Measurements from ENCODE around the gene FAM210B. TPM values are rescaled to one million over a fixed set of nuclear protein-coding genes. Genes with fewer than 3 reads are reported as not detected.
"Not testable (repeated sequence)": the region's sequence is repeated elsewhere in the genome, so short reads cannot be mapped to it uniquely, and the experiment has no call there.

The FAM210B gene
- total RNA-seq, 1 donor from 2014 or later, result 72.9 TPM

- DNase-seq (ENCODE audit: low spot score), result no peak
Observed at GRCh38 chr20:56392881-56393482, 34.2 kb downstream of the FAM210B start.

GRCh38 chr20:56393653-56394052 lies 34.9 kb downstream of the FAM210B start:
- no peak for DNase-seq (ENCODE audit: low spot score)

- DNase-seq (ENCODE audit: low spot score), result no peak
Observed at GRCh38 chr20:56395166-56395565, 36.4 kb downstream of the FAM210B start.

- DNase-seq (ENCODE audit: low spot score), result peak; percentile 63
Observed at GRCh38 chr20:56400001-56400640, 41.3 kb downstream of the FAM210B start.

- no peak for DNase-seq (ENCODE audit: low spot score)
Observed at GRCh38 chr20:56403465-56403864, 44.7 kb downstream of the FAM210B start.

- not testable (repeated sequence) for DNase-seq (ENCODE audit: low spot score)
Observed at GRCh38 chr20:56405356-56405755, 46.6 kb downstream of the FAM210B start.

GRCh38 chr20:56406910-56407309 lies 48.1 kb downstream of the FAM210B start:
- no peak for DNase-seq (ENCODE audit: low spot score)

- DNase-seq (ENCODE audit: low spot score), result no peak
Observed at GRCh38 chr20:56409521-56409920, 50.7 kb downstream of the FAM210B start.

- DNase-seq (ENCODE audit: low spot score), result no peak
Observed at GRCh38 chr20:56409956-56410355, 51.2 kb downstream of the FAM210B start.

- DNase-seq (ENCODE audit: low spot score), result not testable (repeated sequence)
Observed at GRCh38 chr20:56411287-56411686, 52.5 kb downstream of the FAM210B start.

GRCh38 chr20:56411759-56412472 lies 53.1 kb downstream of the FAM210B start, which contains the start of gene CASS4:
CASS4 (plus strand) TSS chr20:56412260; CDS start chr20:56412459, 199 bp downstream.
- DNase-seq (ENCODE audit: low spot score), result peak; percentile 28

- no peak for DNase-seq (ENCODE audit: low spot score)
Observed at GRCh38 chr20:56412473-56412790, 53.7 kb downstream of the FAM210B start.

- DNase-seq (ENCODE audit: low spot score), result no peak
Observed at GRCh38 chr20:56412949-56413348, 54.2 kb downstream of the FAM210B start.

GRCh38 chr20:56414842-56415765 lies 56.3 kb downstream of the FAM210B start:
- no peak for DNase-seq (ENCODE audit: low spot score)

GRCh38 chr20:56417402-56417801 lies 58.6 kb downstream of the FAM210B start:
- no peak for DNase-seq (ENCODE audit: low spot score)

GRCh38 chr20:56417911-56418310 lies 59.1 kb downstream of the FAM210B start:
- no peak for DNase-seq (ENCODE audit: low spot score)

Other genes with a start within 250 kb of the FAM210B start
- not detected for gene MC3R, start 110.2 kb upstream of the FAM210B start, total RNA-seq
- gene AURKA, start 33.2 kb downstream of the FAM210B start, total RNA-seq, result 4.6 TPM
- 24.1 TPM for gene CSTF1, start 33.7 kb downstream of the FAM210B start, total RNA-seq
- gene CASS4, start 53.3 kb downstream of the FAM210B start, total RNA-seq, result 2.0 TPM
- 79.2 TPM for gene RTF2, start 109.7 kb downstream of the FAM210B start, total RNA-seq
- gene FAM209A, start 165.8 kb downstream of the FAM210B start, total RNA-seq, result 0.46 TPM
- gene FAM209B, start 174.3 kb downstream of the FAM210B start, total RNA-seq, result 0.32 TPM